GM21786 (cell line): ENCODE data around the gene SLC35A2.
A peak's percentile ranks its signal among the peaks of the same experiment; 100 is the strongest.

Experiments
- ATAC-seq: cut with Tn5 transposase; IDR thresholded peaks from one replicate; pipeline ENCODE4 v1.9.1; 2021; ENCODE audit not compliant: unreplicated experiment

Gene SLC35A2

DNA sequence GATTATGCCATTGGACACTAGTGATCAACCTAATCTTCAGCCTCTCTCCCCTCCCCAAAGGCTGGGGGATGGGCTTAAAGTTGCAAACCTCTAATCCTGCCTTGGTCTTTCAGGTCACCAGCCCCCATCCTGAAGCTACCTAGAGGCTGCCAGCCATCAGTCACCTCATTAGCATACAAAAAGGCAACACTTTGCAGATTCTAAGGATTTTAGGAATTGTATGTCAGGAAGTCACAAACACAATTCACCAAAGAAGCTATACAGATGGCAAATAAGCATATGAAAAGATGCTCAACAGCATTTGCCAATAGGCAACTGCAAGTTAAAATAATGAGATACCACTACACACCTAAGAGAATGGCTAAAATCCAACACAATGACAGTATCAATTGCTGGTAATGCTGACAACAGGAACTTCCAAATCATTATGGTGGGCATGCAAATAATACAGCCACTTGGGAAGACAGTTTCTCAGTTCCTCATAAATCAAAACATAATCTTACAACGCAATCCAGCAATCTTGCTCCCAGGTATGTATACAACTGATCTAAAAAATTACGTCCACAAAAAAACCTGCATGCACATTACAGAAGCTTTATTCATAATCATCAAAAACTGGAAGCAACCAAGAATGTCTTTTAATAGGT, 16.4 kb upstream of the SLC35A2 start:
- ATAC-seq, result no peak

DNA sequence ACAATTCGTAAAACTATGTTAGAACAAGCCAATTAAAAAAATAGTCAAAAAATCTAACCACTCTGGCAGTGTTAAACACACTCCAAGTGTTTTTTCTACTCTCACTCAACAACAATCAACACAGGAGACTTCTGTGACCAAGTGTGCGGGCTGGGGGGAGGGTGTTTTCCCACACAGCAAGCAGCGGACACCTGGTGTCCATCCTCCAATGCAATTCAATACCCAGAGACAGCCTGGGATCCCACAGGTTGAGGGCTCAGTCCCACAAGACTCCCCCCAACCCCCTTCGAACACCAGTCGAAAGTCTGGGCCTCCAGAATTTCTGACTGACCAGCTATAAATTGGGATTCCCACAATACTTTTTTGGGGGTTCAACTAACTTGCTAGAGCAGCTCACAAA, 15.7 kb upstream of the SLC35A2 start:
- ATAC-seq, result no peak

DNA sequence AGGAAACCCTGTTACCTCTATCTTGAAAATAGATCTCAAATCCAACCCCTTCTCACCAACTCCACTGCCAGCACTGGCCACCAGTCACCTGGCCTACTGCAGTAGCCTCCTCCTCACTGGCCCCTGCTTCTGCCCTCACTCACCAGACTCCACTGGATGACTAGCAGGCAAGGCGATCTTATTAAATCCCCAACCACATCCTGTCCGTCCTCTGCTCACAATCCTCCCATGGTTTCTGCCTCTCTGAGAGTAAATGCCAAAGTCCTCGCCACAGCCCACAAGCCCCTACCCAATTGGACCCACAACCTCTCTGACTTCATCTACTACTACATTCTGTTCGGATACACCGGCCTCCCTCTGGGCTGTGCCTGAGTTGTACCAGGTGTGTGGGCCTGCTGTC, 12.8 kb upstream of the SLC35A2 start:
- no peak for ATAC-seq

DNA sequence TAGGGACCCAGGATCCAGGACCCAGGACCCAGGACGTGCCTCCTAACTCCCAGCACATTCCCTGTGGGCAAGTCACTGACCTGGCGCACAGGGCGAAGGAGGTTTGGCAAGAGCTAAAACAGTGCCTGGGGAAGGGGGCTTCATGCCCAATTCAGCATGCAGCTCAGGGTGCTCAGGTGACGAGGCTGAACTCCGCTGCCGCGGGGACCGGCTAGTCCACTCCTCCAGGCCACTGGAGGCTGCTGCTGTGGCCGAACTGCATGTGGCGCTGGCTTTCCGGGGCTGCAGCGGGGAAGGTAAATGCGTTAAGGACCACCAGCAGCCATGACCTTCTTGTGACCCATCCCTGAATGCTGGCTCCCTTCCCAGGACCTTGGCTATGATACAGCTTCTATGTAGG, 12.3 kb upstream of the SLC35A2 start:
- ATAC-seq, result no peak

GRCh38 chrX:48920718-48921104, 9.3 kb upstream of the SLC35A2 start:
- no peak for ATAC-seq

- no peak for ATAC-seq
Measured at GRCh38 chrX:48919947-48920717, 8.7 kb upstream of the SLC35A2 start.

DNA sequence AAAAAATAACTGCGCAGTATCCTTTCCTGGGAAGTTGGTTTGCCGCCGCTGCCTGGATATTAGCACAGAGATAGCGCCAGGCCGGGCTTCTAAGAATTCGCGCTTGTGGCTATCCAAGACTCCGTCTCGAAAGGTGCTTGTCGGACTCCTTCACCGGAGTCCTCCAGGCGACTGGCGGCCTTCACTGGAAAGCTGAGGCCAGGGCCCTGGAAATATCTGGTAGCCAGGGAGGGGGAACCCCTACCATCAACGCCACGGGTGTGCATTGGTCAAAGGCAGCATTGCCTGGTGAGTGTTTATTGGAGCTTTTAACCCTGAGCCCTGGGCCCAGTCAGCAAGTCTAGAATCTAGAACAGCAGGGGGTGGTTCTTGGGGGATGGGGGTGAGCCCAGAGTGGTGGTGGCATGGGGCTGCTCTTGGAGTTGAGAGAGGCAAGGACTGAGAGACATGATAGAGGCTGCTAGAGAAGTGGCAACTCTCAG, 8.0 kb upstream of the SLC35A2 start:
- ATAC-seq, result no peak

DNA sequence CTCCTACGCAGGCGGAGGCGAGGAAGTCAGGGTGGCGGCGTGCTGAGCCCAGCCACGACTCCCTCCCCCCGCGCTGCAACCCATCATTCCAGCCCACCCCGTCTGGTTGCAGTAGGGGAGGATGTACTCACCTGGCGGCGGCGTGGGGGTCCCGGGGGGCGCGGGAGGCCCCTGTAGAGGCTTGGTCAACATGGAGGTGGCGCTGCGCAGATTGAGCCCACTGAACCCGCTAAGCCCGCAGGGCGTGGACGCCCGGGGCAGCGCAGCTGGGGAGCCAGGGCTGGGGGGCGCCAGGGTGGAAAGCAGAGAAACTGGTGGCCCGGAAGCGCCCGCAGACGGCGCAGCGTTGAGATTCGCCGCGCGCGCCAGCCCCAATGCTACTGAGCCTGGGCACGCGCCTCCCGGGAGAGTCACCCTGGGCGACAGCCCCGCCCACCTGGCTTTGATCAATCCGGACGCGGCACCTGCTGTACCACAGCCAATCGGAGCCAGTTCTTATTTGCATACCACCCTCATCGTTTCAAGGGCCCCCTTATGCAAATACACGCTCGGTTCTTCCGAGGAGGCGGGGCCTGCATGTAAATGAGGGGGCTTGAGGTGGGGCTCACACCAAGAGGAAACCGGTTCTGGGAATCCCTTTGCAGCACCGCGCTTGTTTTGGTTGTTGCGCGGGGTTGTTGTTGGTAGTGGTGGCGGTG, 7.3 kb upstream of the SLC35A2 start, which contains the start of gene PIM2:
Gene PIM2, minus strand, starts transcription at position 382 of the 698 bp plus-strand sequence. Its CDS starts 190 bp downstream, at position 192.
- peak; percentile 69 for ATAC-seq

DNA sequence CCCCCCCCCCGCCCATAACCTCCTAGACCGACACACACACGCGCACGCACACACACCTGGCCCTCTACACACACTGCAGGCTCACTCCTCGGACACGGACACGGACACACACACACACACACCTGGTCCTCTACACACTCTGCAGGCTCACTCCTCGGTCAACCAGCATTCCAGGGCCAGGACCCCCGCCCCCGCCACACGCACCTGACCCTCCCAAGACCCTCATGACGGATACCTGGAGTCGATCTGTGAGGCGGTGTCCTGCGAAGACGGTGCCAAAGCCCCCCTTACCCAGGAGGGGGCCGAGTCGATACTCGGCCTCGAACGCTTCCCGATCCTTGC, 6.8 kb upstream of the SLC35A2 start:
- no peak for ATAC-seq

DNA sequence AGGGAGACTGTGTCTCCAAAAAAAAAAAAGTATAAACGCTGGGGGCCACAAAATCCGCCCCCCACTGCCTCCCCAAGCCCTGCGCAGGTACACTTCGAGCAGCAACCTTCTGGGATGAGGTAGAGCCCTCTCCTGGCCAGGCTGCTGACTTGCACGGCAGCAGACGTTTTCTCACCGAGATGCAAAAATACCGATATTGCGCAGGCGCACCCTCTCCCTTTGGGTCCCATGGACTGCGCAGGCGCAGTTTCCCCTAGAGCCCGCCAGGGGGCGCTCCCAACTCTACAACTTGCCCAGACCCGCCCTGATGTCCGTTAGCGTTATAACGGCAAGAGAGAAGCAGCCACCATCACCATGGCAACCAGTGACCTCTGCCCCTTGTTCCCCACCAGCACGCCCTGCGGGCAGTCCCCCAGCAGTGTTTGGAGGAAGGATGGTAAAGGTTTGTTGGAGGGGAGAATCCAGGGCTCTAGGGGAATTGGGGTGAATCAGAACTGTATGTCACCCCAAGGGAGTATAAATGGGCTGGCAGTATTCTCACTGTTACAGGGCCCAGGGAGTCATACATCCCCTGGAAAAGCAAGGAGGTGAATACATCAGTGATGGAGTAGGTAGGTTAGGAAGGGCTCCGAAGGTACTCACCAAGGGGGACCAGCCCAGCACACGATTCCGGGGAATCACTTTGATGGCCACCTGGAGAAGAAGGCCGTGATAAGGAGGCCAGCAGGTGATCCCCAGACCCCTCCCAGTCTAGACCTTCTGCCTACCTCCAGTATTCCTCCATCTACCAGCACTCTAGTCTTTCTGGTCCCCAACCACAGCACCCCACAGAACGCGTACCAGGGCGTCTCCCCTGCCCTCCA, 5.9 kb upstream of the SLC35A2 start:
- peak; percentile 46 for ATAC-seq

- no peak for ATAC-seq
Measured at GRCh38 chrX:48914593-48915493, 3.4 kb upstream of the SLC35A2 start.

DNA sequence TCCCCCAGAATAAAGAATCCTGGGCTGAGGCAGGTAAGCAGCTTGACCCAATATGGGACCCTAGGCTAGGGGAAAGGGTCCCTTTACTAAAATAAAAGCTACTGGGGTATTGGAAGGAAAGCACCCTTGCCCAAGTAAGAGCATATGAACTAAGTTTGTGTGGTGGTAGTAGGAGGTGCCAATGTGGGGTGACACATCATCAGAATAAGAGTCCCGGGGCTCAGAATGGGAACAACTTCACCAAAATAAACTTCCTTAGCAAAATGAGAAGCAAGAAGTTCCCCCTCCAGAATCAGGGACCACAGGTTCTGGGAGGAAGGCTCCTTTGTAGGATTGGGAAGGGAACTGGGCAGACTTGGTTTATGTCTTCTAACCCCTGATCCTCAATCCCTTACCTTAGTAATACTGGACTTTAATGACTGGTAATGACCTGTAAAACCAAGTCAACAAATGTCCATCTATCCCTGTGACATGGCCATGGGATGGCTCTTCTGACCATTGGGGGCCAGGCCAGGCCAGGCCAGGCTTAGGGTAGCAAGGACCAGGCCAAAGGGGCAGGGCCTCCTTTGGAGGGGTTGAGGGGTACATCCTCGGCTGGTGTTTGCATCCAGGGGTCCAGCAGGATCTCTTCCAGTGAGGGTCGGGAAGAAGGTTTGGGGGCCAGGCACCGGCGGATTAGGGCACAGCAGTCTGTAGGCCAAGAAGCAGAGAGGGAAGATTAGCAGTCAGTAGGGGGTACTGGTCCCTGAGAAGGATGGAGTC, 2.3 kb upstream of the SLC35A2 start:
- no peak for ATAC-seq

DNA sequence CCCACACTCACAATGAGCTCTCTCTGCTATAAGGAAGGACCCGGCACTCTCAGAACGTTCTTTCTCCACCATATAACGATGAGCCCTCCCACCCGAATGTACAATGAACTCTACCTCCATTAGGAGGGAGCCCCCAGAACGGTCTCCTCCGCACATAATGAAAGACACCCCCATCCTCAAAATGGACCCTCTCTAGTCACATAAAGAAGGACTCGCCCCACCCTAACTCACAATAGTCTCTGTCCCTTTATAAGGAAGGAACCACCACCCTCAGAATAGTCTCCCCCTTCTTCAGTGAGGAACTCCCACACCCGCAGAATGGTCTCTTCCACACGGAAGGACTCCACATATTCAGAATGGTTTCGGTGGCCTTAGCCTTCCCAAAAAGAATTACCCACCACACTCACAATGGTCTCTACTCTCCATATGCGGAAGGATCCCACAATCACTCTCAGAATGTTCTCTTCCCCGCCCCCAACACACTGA, 477 bp downstream of the SLC35A2 start:
- ATAC-seq, result no peak

DNA sequence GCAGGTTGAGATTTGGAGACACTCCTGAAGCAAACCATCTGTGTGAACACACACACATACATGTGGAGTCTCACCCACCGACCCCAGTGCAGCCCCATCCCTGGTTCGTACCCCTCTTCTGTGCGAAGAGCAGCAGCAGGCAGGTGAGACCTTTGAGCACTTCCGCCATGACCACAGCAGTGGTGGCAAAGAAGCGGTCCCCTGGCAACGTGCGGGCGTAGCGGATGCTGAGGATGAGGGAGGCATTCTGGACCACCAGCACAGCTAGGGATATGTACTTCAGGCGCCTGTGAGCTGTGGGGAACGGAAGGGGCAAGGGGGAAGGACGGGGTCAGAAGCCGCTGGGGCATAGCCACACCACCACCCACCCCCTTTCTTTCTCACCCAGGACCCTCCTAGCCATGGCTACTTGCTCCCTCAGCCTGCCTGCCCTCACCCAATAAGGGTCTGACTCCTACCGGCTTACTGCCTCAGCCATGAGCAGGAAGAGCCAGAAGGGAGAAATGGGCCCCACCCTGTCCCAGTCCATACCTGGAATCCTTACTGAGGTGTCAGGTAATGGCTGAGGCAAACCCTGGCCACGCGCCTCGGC, 1.6 kb downstream of the SLC35A2 start:
- ATAC-seq, result no peak

DNA sequence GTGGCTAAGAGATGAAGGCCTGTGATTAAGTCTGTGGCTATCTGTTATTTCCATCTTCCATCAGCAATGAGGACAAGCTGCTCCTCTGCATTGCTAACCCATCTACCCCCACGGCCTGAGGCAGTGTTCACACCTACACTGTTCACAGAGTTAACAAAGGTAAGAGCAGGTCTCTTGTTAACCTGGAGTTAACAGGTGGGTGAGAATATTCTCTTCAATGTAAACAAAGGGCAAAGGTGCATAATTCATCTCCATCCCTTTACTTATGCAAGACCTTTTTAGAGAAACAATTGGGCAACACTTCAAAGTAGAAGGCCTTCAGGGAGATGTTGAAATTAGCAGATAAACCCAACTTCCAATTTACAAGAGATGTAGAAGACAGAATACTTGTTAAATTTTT, 2.8 kb downstream of the SLC35A2 start:
- ATAC-seq, result no peak

DNA sequence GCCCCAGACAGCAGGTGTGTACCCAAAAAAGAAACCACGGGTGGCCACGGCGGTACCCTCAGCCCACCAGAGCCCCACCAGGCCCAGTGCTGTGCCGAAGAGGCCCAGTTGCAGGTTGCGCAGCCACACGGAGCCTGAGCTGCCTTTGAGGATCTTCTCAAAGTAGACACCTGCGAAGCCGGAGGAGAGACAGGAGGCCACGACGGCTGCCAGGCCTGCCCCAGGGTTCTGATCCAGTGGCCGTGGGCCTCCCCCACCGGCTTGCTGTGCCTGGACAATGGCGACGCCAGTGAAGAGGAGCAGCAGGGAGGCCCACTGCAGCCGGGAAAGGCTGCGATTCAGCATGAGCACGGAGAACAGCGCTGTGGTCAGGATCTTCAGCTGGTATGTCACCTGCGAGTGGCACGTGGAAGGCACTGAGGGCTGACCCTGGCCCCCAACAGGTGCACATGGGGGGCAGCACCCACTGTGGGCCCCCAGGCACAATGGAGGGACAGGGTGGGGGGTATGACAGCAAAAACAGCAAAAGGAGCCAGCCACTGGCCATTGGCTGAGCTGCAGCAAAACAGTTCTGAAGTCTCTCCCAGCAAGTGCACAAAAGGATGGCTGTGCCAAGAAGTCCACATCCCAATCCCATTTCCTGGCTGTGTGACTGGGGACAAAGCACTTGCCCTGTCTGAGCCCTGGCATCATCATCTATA, 6.2 kb downstream of the SLC35A2 start:
- no peak for ATAC-seq

DNA sequence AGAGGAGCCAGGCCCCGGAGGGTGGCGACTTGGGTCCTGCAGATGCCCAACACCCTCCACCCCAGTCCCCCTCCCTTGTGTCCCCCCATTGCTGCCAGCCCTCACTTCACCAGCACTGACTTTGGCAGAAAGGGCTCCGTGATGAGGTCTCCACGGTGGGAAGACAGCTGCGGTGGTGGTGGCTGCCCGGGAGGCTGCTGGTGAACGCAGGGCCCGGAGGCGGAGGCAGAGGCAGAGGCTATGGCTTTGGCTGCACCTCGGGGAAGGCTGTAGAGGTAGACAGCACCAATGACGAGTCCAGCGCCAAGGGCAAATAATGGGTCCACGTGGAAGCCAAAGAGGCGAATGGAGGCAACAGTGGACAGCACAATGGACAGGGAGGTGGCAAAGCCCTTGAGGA, 6.8 kb downstream of the SLC35A2 start:
- no peak for ATAC-seq

DNA sequence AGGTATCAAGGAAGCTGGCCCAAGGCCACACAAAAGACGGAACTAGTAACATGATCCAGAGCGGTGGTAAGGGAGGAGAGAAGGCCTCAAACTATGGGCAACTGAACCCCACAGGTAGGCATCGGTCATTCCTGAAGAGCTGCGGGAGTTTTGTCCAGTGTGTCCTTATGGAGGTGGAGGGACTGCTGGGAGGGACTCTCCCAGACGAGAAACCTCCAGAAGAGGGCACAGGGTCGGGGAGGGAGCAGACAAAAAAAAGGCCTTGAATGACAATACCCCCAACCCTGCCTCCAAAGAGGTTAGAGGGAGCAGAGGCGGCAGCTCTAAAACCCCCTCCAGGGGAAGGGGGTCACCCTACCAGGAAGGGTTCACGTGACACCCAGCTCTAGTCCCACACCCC, 7.3 kb downstream of the SLC35A2 start:
- ATAC-seq, result no peak
